Measurements from ENCODE around the gene PCNX2.

The PCNX2 gene

GRCh38 chr1:233248014-233248413 is 47.5 kb downstream of the PCNX2 start:
- Histone ChIP-seq H3K9me3 (ENCODE audit: control insufficient read depth, low read length) (no peaks in the 10 kb centered on the region), H3K27me3 (replicated peaks; ENCODE audit: control insufficient read depth, insufficient read depth, low read length, poor library complexity, severe bottlenecking) (no peaks in the 10 kb centered on the region), H3K4me1 (ENCODE audit: control insufficient read depth, insufficient read depth, low read length, poor library complexity, severe bottlenecking) (no peaks in the 10 kb centered on the region), H3K27ac (ENCODE audit: insufficient read depth, low read length, poor library complexity, severe bottlenecking) (no peak overlapping the region), H3K36me3 (ENCODE audit: control insufficient read depth, insufficient read depth, low read length) (peaks cover 19% of the 10 kb centered on the region), H3K4me3 (ENCODE audit: insufficient read depth, low read depth, low read length, poor library complexity, severe bottlenecking) (no peak overlapping the region)
- DNase-seq, result no peak

GRCh38 chr1:233246965-233247364 is 48.6 kb downstream of the PCNX2 start:
- Histone ChIP-seq H3K27ac (ENCODE audit: insufficient read depth, low read length, poor library complexity, severe bottlenecking) (no peak overlapping the region), H3K4me1 (ENCODE audit: control insufficient read depth, insufficient read depth, low read length, poor library complexity, severe bottlenecking) (no peaks in the 10 kb centered on the region), H3K9me3 (ENCODE audit: control insufficient read depth, low read length) (no peaks in the 10 kb centered on the region), H3K27me3 (replicated peaks; ENCODE audit: control insufficient read depth, insufficient read depth, low read length, poor library complexity, severe bottlenecking) (no peaks in the 10 kb centered on the region), H3K4me3 (ENCODE audit: insufficient read depth, low read depth, low read length, poor library complexity, severe bottlenecking) (no peak overlapping the region), H3K36me3 (ENCODE audit: control insufficient read depth, insufficient read depth, low read length) (peaks cover 17% of the 10 kb centered on the region)
- DNase-seq, result no peak

- Histone ChIP-seq H3K4me3 (ENCODE audit: insufficient read depth, low read depth, low read length, poor library complexity, severe bottlenecking) (no peak overlapping the region), H3K27me3 (replicated peaks; ENCODE audit: control insufficient read depth, insufficient read depth, low read length, poor library complexity, severe bottlenecking) (no peaks in the 10 kb centered on the region), H3K27ac (ENCODE audit: insufficient read depth, low read length, poor library complexity, severe bottlenecking) (no peak overlapping the region), H3K9me3 (ENCODE audit: control insufficient read depth, low read length) (no peaks in the 10 kb centered on the region), H3K36me3 (ENCODE audit: control insufficient read depth, insufficient read depth, low read length) (peaks cover 11% of the 10 kb centered on the region), H3K4me1 (ENCODE audit: control insufficient read depth, insufficient read depth, low read length, poor library complexity, severe bottlenecking) (no peaks in the 10 kb centered on the region)
- DNase-seq, result no peak
These were observed 50.2 kb downstream of the PCNX2 start for GRCh38 chr1:233245191-233245765.

DNA sequence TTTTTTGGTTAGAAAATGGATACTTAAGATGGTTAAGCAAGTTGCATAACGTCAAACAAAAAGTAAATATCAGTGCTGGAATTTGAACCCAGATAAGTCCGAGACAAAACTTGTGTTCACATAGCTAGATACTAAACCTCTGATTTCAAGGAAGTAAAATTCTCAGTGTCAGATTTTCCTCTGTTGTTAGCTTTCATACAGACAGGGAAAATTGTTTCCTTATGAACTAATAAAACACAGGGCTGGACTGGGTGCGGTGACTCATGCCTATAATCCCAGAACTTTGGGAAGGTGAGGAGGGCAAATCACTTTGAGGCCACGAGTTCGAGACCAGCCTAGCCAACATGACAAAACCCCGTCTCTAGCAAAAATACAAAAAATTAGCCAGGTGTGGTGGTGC is 51.3 kb downstream of the PCNX2 start:
- Histone ChIP-seq H3K36me3 (ENCODE audit: control insufficient read depth, insufficient read depth, low read length) (peaks cover 1% of the 10 kb centered on the region), H3K27ac (ENCODE audit: insufficient read depth, low read length, poor library complexity, severe bottlenecking) (no peak overlapping the region), H3K9me3 (ENCODE audit: control insufficient read depth, low read length) (no peaks in the 10 kb centered on the region), H3K27me3 (replicated peaks; ENCODE audit: control insufficient read depth, insufficient read depth, low read length, poor library complexity, severe bottlenecking) (no peaks in the 10 kb centered on the region), H3K4me1 (ENCODE audit: control insufficient read depth, insufficient read depth, low read length, poor library complexity, severe bottlenecking) (no peaks in the 10 kb centered on the region), H3K4me3 (ENCODE audit: insufficient read depth, low read depth, low read length, poor library complexity, severe bottlenecking) (no peak overlapping the region)
- no peak for DNase-seq

DNA sequence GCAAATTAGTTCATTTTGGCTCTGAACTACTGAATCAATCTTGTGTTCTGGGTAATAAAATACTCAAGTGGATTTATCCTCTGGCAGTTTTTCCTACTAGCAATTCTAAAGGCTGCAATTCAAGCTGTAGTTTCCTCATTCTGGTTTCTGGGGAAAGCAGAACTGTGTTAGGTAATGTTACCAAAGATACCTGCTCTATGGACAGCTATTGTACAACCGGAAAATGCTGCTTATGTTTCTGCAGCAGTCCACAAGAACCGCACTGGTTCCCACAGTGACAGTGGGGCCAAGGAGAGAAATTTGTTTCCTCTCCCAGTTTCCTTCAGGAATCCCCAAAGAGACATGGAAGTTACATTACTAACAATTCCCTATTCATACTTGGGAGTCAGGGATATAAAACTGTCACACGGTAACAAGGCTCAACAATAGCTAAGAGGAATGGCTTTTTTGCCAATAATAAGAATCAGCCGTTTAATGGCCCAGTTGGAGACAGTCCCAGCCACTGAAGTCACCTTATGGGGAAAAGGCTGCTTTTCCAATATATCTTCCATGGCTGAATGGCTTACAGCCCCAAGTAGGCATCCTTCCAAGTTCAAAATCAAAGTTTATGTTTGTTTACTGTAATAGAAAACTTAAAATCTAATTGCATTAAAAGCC is 52.6 kb downstream of the PCNX2 start:
- no peaks in the 10 kb centered on the region for H3K9me3 ChIP-seq (ENCODE audit: control insufficient read depth, low read length)

DNA sequence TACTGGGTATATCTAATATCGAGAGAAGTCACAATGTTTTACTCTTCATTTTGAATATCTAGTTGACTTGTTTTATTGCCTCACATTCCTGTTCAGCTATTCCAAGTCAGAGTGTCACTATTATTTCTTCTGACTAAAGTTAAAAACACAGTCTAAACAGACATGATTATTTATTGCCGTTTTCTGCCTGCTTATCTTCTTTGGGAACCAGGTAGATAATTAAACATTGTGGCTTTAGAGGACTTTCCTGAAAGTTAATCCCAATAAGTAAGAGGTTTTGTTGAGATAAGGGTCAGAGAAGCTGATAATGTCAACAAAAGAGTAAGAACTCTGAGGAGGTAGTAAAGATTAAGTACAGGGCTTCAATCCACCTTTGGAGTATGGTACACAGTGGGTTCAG is 53.8 kb downstream of the PCNX2 start:
- Histone ChIP-seq H3K4me1 (ENCODE audit: control insufficient read depth, insufficient read depth, low read length, poor library complexity, severe bottlenecking) (no peaks in the 10 kb centered on the region), H3K27ac (ENCODE audit: insufficient read depth, low read length, poor library complexity, severe bottlenecking) (no peak overlapping the region), H3K36me3 (ENCODE audit: control insufficient read depth, insufficient read depth, low read length) (peaks cover 2% of the 10 kb centered on the region), H3K9me3 (ENCODE audit: control insufficient read depth, low read length) (no peaks in the 10 kb centered on the region), H3K27me3 (replicated peaks; ENCODE audit: control insufficient read depth, insufficient read depth, low read length, poor library complexity, severe bottlenecking) (no peaks in the 10 kb centered on the region), H3K4me3 (ENCODE audit: insufficient read depth, low read depth, low read length, poor library complexity, severe bottlenecking) (no peak overlapping the region)
- no peak for DNase-seq

More for the DNA sequence above, 52.6 kb downstream of the PCNX2 start:
- no peak overlapping the region for H3K4me3 ChIP-seq (ENCODE audit: insufficient read depth, low read depth, low read length, poor library complexity, severe bottlenecking)
- H3K27me3 ChIP-seq (replicated peaks; ENCODE audit: control insufficient read depth, insufficient read depth, low read length, poor library complexity, severe bottlenecking), result no peaks in the 10 kb centered on the region
- no peak for DNase-seq
- no peak overlapping the region for H3K27ac ChIP-seq (ENCODE audit: insufficient read depth, low read length, poor library complexity, severe bottlenecking)
- no peaks in the 10 kb centered on the region for H3K4me1 ChIP-seq (ENCODE audit: control insufficient read depth, insufficient read depth, low read length, poor library complexity, severe bottlenecking)
- no peaks in the 10 kb centered on the region for H3K36me3 ChIP-seq (ENCODE audit: control insufficient read depth, insufficient read depth, low read length)

- Histone ChIP-seq H3K9me3 (ENCODE audit: control insufficient read depth, low read length) (no peaks in the 10 kb centered on the region), H3K36me3 (ENCODE audit: control insufficient read depth, insufficient read depth, low read length) (peaks cover 6% of the 10 kb centered on the region), H3K27me3 (replicated peaks; ENCODE audit: control insufficient read depth, insufficient read depth, low read length, poor library complexity, severe bottlenecking) (no peaks in the 10 kb centered on the region), H3K27ac (ENCODE audit: insufficient read depth, low read length, poor library complexity, severe bottlenecking) (no peak overlapping the region), H3K4me3 (ENCODE audit: insufficient read depth, low read depth, low read length, poor library complexity, severe bottlenecking) (no peak overlapping the region), H3K4me1 (ENCODE audit: control insufficient read depth, insufficient read depth, low read length, poor library complexity, severe bottlenecking) (no peaks in the 10 kb centered on the region)
- no peak for DNase-seq
These were observed 54.5 kb downstream of the PCNX2 start for GRCh38 chr1:233240829-233241682.

GRCh38 chr1:233240371-233240770 is 55.2 kb downstream of the PCNX2 start:
- H3K4me3 ChIP-seq (ENCODE audit: insufficient read depth, low read depth, low read length, poor library complexity, severe bottlenecking), result no peak overlapping the region
- H3K9me3 ChIP-seq (ENCODE audit: control insufficient read depth, low read length), result no peaks in the 10 kb centered on the region
- peaks cover 6% of the 10 kb centered on the region for H3K36me3 ChIP-seq (ENCODE audit: control insufficient read depth, insufficient read depth, low read length)
- no peaks in the 10 kb centered on the region for H3K4me1 ChIP-seq (ENCODE audit: control insufficient read depth, insufficient read depth, low read length, poor library complexity, severe bottlenecking)
- DNase-seq, result no peak
- no peaks in the 10 kb centered on the region for H3K27me3 ChIP-seq (replicated peaks; ENCODE audit: control insufficient read depth, insufficient read depth, low read length, poor library complexity, severe bottlenecking)
- H3K27ac ChIP-seq (ENCODE audit: insufficient read depth, low read length, poor library complexity, severe bottlenecking), result no peak overlapping the region

DNA sequence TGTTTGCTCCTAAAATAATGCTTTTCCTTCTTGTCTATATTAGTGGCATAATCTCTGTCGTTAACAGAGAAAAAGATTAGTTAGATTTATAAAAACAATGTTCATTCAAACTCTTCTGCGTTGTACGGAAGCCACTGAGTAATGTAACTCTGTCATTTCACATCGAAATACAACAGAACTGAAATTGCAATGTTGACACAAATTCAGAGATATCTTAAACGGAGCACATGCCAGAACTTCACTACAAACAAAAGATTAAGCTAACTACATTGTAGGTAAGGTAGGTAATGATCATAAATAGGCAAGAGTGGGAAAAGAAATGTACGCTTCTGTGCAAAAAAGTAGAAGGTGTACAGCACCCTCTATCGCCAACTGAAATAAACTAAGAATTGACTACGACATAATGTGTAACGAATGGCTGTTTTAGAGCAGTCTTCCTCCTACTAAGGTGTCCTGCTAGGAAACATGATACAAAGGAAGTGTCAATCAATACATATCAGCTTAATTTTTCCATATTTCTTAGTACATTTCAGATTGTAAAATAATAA is 56.6 kb downstream of the PCNX2 start:
- Histone ChIP-seq H3K27ac (ENCODE audit: insufficient read depth, low read length, poor library complexity, severe bottlenecking) (no peak overlapping the region), H3K27me3 (replicated peaks; ENCODE audit: control insufficient read depth, insufficient read depth, low read length, poor library complexity, severe bottlenecking) (no peaks in the 10 kb centered on the region), H3K36me3 (ENCODE audit: control insufficient read depth, insufficient read depth, low read length) (peaks cover 6% of the 10 kb centered on the region), H3K9me3 (ENCODE audit: control insufficient read depth, low read length) (no peaks in the 10 kb centered on the region), H3K4me1 (ENCODE audit: control insufficient read depth, insufficient read depth, low read length, poor library complexity, severe bottlenecking) (no peaks in the 10 kb centered on the region), H3K4me3 (ENCODE audit: insufficient read depth, low read depth, low read length, poor library complexity, severe bottlenecking) (no peak overlapping the region)
- no peak for DNase-seq

DNA sequence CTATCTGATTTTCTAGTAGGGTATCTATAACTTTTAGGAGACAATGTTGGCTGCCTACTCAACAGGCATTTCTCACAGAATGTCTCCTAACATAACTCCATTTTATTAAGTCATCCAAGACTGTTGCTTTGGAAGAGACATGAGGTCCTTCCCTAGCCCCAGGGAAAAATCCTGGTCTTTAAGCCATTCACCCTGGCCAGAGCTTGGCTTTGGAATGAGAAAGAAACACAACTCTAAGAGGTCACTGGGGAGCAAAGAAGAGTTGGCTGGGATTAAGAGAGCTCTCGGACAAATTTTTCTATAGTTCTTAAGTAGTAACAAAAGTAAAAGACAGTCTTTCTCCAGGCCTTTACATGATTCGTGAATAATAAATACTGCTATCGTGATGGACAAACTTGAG is 57.9 kb downstream of the PCNX2 start:
- no peak overlapping the region for H3K27ac ChIP-seq (ENCODE audit: insufficient read depth, low read length, poor library complexity, severe bottlenecking)
- no peaks in the 10 kb centered on the region for H3K27me3 ChIP-seq (replicated peaks; ENCODE audit: control insufficient read depth, insufficient read depth, low read length, poor library complexity, severe bottlenecking)
- H3K4me3 ChIP-seq (ENCODE audit: insufficient read depth, low read depth, low read length, poor library complexity, severe bottlenecking), result no peak overlapping the region
- no peaks in the 10 kb centered on the region for H3K9me3 ChIP-seq (ENCODE audit: control insufficient read depth, low read length)
- H3K4me1 ChIP-seq (ENCODE audit: control insufficient read depth, insufficient read depth, low read length, poor library complexity, severe bottlenecking), result no peaks in the 10 kb centered on the region
- peaks cover 6% of the 10 kb centered on the region for H3K36me3 ChIP-seq (ENCODE audit: control insufficient read depth, insufficient read depth, low read length)
- DNase-seq, result no peak
